Measurements from ENCODE around the gene SERPINI2.

SERPINI2 gene

GRCh38 chr3:167480748-167481147, 6.9 kb upstream of the SERPINI2 start:
- TF ChIP-seq CTCF (IDR thresholded peaks at IDR 0.05; ENCODE audit: low read depth, low read length): no peak
- no peak for DNase-seq (ENCODE audit: extremely low read depth, low read depth)

GRCh38 chr3:167469381-167469780, 4.5 kb downstream of the SERPINI2 start:
- no peak for DNase-seq (ENCODE audit: extremely low read depth, low read depth)
- TF ChIP-seq CTCF (IDR thresholded peaks at IDR 0.05; ENCODE audit: low read depth, low read length): no peak

- DNase-seq (ENCODE audit: extremely low read depth, low read depth): no peak
- no peak for TF ChIP-seq CTCF (IDR thresholded peaks at IDR 0.05; ENCODE audit: low read depth, low read length)
Measured at GRCh38 chr3:167467848-167468611, 5.8 kb downstream of the SERPINI2 start.

GRCh38 chr3:167466966-167467365, 6.9 kb downstream of the SERPINI2 start:
- DNase-seq (ENCODE audit: extremely low read depth, low read depth): no peak
- no peak for TF ChIP-seq CTCF (IDR thresholded peaks at IDR 0.05; ENCODE audit: low read depth, low read length)

- no peak for DNase-seq (ENCODE audit: extremely low read depth, low read depth)
- no peak for TF ChIP-seq CTCF (IDR thresholded peaks at IDR 0.05; ENCODE audit: low read depth, low read length)
Measured at GRCh38 chr3:167456157-167456799, 17.6 kb downstream of the SERPINI2 start.

- no peak for TF ChIP-seq CTCF (IDR thresholded peaks at IDR 0.05; ENCODE audit: low read depth, low read length)
- DNase-seq (ENCODE audit: extremely low read depth, low read depth): no peak
Measured at GRCh38 chr3:167453815-167454214, 20.0 kb downstream of the SERPINI2 start.

GRCh38 chr3:167451282-167451681, 22.6 kb downstream of the SERPINI2 start:
- TF ChIP-seq CTCF (IDR thresholded peaks at IDR 0.05; ENCODE audit: low read depth, low read length): no peak
- no peak for DNase-seq (ENCODE audit: extremely low read depth, low read depth)
